ENCODE measurements around the gene LIPM.

GRCh38 chr10:88857831-88858230, 55.3 kb downstream of the LIPM start:
- no peak for TF ChIP-seq ZNF274 (IDR thresholded peaks at IDR 0.05; ENCODE audit: low read depth, low read length)
- TF ChIP-seq SUZ12 (IDR thresholded peaks at IDR 0.05; ENCODE audit: extremely low read depth, insufficient read depth, insufficient read length), result no peak
- TF ChIP-seq YY1 (IDR thresholded peaks at IDR 0.05; ENCODE audit: insufficient read depth, insufficient read length), result no peak

Measured in NT2/D1 (cell line).